Neural cell (in vitro differentiated cells): Measurements from ENCODE around the gene EXOC6B. TPM values are rescaled to one million over a fixed set of nuclear protein-coding genes. Genes with fewer than 3 reads are reported as not detected.

Source experiments
- H2AFZ ChIP-seq: fragments of 200-600, 300-800 bp; sonication (generic), shearing (Covaris generic); 2 replicates; pipeline ENCODE4 v1.6.0; 2014; ENCODE audit warnings: low read depth, mild to moderate bottlenecking, antibody characterized with exemption, low read length, moderate library complexity
- H3F3A ChIP-seq: fragments of 200-600 bp; shearing (Covaris generic); 2 replicates; pipeline ENCODE4 v1.6.1; 2016; ENCODE audit warnings: mild to moderate bottlenecking, moderate library complexity, mixed read lengths, antibody characterized with exemption, low read length; ENCODE audit not compliant: insufficient read depth, poor library complexity, severe bottlenecking
- H3K27ac ChIP-seq: fragments of 200-600, 300-800 bp; sonication (generic), shearing (Covaris generic); 2 replicates; pipeline ENCODE4 v1.5.1; 2014; ENCODE audit warnings: mild to moderate bottlenecking, low read length, moderate library complexity
- H3K27me3 ChIP-seq: fragments of 300-800, 200-600 bp; sonication (generic), shearing (Covaris generic); 2 replicates; pipeline ENCODE4 v1.6.0; 2014; ENCODE audit warnings: mild to moderate bottlenecking, low read depth, low read length, moderate library complexity; ENCODE audit not compliant: insufficient read depth
- H3K36me3 ChIP-seq: fragments of 300-800, 200-600 bp; sonication (generic), shearing (Covaris generic); 2 replicates; pipeline ENCODE4 v1.5.1; 2014; ENCODE audit warnings: mild to moderate bottlenecking, antibody characterized with exemption, low read length, moderate library complexity; ENCODE audit not compliant: insufficient read depth
- H3K4me2 ChIP-seq: fragments of 300-800, 200-600 bp; sonication (generic), shearing (Covaris generic); 2 replicates; pipeline ENCODE4 v1.6.0; 2014; ENCODE audit warnings: mild to moderate bottlenecking, low read length
- H3K4me3 ChIP-seq: fragments of 300-800, 200-600 bp; sonication (generic), shearing (Covaris generic); 2 replicates; pipeline ENCODE4 v1.5.1; 2014; ENCODE audit warnings: mild to moderate bottlenecking, low read length, moderate library complexity
- H3K79me2 ChIP-seq: fragments of 200-600 bp; shearing (Covaris generic); replicated peaks from 2 replicates; pipeline ENCODE4 v1.6.0; 2014; ENCODE audit warnings: mild to moderate bottlenecking, low read length, moderate library complexity; ENCODE audit not compliant: insufficient read depth
- H3K9ac ChIP-seq: fragments of 300-800, 200-600 bp; sonication (generic), shearing (Covaris generic); 2 replicates; pipeline ENCODE4 v1.6.1; 2016; ENCODE audit warnings: mild to moderate bottlenecking, low read length, mixed read lengths
- H3K9me2 ChIP-seq: fragments of 200-600 bp; shearing (Covaris generic); 2 replicates; pipeline ENCODE4 v1.6.1; 2016; ENCODE audit warnings: mild to moderate bottlenecking, low read length, mixed read lengths; ENCODE audit not compliant: insufficient read depth
- H3K9me3 ChIP-seq: fragments of 200-600, 300-800 bp; sonication (generic), shearing (Covaris generic); 2 replicates; pipeline ENCODE4 v1.6.1; 2016; ENCODE audit warnings: mild to moderate bottlenecking, mixed run types, low read length, moderate library complexity, mixed read lengths
- H4K20me1 ChIP-seq: fragments of 200-600 bp; shearing (Covaris generic); 2 replicates; pipeline ENCODE4 v1.6.1; 2016; ENCODE audit warnings: mild to moderate bottlenecking, mixed run types; ENCODE audit not compliant: insufficient read depth
- EP300 ChIP-seq: fragments of 450-650 bp; conservative IDR thresholded peaks from 2 replicates; pipeline ENCODE4 v1.6.1; 2014; ENCODE audit warnings: antibody characterized with exemption, mild to moderate bottlenecking, moderate library complexity; ENCODE audit not compliant: poor library complexity, severe bottlenecking
- EZH2 ChIP-seq: fragments of 200-600, 300-800 bp; shearing (Covaris generic), sonication (generic); IDR thresholded peaks from 2 replicates; pipeline ENCODE4 v1.6.1; 2014; ENCODE audit warnings: antibody characterized with exemption, low read length, borderline replicate concordance, mild to moderate bottlenecking; ENCODE audit not compliant: insufficient read depth, poor library complexity, severe bottlenecking
- MXI1 ChIP-seq: fragments of 450-650 bp; conservative IDR thresholded peaks from 2 replicates; pipeline ENCODE4 v1.6.1; 2014; ENCODE audit warnings: antibody characterized with exemption, mild to moderate bottlenecking; ENCODE audit not compliant: poor library complexity, severe bottlenecking
- POLR2AphosphoS5 ChIP-seq: IDR thresholded peaks from 2 replicates; pipeline ENCODE4 v1.6.1; 2012
- RAD21 ChIP-seq: fragments of 450-650 bp; conservative IDR thresholded peaks from 2 replicates; pipeline ENCODE4 v1.6.1; 2014; ENCODE audit warnings: antibody characterized with exemption, mild to moderate bottlenecking, moderate library complexity
- SMC3 ChIP-seq: fragments of 450-650 bp; conservative IDR thresholded peaks from 2 replicates; pipeline ENCODE4 v1.6.1; 2014; ENCODE audit warnings: antibody characterized with exemption, mild to moderate bottlenecking, moderate library complexity; ENCODE audit not compliant: poor library complexity
- TAF1 ChIP-seq: IDR thresholded peaks from 2 replicates; pipeline ENCODE4 v1.6.1; 2012; ENCODE audit warnings: low read depth
- polyA plus RNA-seq: library from polyadenylated mRNA; depleted of rRNA; stranded (reverse); fragments of >200 nt; gene quantifications from 2 replicates; pipeline ENCODE4 v1.2.3, GENCODE V29; 2014
- TF ChIP-seq, protein P1 (sequence below): fragments of 450-650 bp; IDR thresholded peaks from 2 replicates; pipeline ENCODE4 v1.5.1; 2014; ENCODE audit warnings: antibody characterized with exemption, mild to moderate bottlenecking, moderate library complexity; ENCODE audit not compliant: poor library complexity, severe bottlenecking
- TF ChIP-seq, protein P2 (sequence below): IDR thresholded peaks from 2 replicates; pipeline ENCODE4 v1.6.1; 2012; ENCODE audit warnings: borderline replicate concordance

EXOC6B gene
- polyA plus RNA-seq, 1 donor from 2014 or later = 23.4 TPM

DNA sequence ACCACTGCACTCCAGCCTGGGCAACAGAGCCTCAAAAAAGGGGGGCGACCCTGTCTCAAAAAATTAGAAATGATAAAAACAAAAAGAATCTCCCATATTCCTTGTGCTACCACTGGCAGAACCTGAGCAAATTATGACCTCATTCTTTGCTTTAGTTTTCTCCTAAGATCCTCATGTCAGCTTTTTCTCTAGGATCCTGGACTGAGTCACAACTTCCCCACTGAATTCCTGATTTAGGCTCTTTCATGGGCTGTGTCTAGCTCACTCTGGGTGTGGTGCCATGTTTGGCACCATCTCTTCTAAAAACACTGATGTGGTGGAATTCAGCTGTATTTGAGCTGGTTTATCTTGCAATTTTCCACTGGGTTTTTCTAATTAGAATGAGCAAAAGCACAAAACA is 37.1 kb downstream of the EXOC6B start:
- no peaks in the 10 kb centered on the region for H3F3A ChIP-seq
- no peaks in the 10 kb centered on the region for H3K9me2 ChIP-seq
- H3K27me3 ChIP-seq = no peaks in the 10 kb centered on the region
- H3K9ac ChIP-seq = no peak overlapping the region
- TF ChIP-seq EZH2 = no peak
- no peak for TF ChIP-seq POLR2AphosphoS5
- TF ChIP-seq RAD21 = no peak
- TF ChIP-seq TAF1 = no peak
- no peaks in the 10 kb centered on the region for H3K36me3 ChIP-seq
- H3K4me3 ChIP-seq = no peak overlapping the region
- H3K79me2 ChIP-seq = peaks cover 6% of the 10 kb centered on the region
- H3K9me3 ChIP-seq = no peaks in the 10 kb centered on the region
- no peaks in the 10 kb centered on the region for H4K20me1 ChIP-seq
- H3K27ac ChIP-seq = no peak overlapping the region
- no peak overlapping the region for H3K4me2 ChIP-seq
- no peak overlapping the region for H2AFZ ChIP-seq

DNA sequence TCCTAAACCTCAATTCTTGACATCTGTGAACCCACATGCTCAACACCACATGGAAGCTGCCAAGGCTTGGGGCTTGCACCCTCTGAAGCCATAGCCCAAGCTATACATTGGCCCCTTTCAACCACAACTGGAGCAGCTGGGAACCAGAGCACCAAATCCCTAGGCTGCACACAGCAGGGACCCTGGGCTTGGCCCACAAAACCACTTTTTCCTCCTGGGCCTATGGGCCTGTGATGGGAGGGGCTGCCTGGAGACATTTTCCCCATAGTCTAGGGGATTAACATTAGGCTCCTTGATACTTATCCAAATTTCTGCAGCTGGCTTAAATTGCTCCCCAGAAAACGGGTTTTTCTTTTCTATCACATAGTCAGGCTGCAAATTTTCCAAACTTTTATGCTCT is 40.3 kb downstream of the EXOC6B start:
- H3K9me3 ChIP-seq = no peaks in the 10 kb centered on the region
- peaks cover 4% of the 10 kb centered on the region for H3K79me2 ChIP-seq
- H3F3A ChIP-seq = no peaks in the 10 kb centered on the region
- no peaks in the 10 kb centered on the region for H3K27me3 ChIP-seq
- H3K9me2 ChIP-seq = no peaks in the 10 kb centered on the region
- H3K4me3 ChIP-seq = no peak overlapping the region
- H3K4me2 ChIP-seq = no peak overlapping the region
- no peaks in the 10 kb centered on the region for H3K36me3 ChIP-seq
- TF ChIP-seq, protein P1, sequence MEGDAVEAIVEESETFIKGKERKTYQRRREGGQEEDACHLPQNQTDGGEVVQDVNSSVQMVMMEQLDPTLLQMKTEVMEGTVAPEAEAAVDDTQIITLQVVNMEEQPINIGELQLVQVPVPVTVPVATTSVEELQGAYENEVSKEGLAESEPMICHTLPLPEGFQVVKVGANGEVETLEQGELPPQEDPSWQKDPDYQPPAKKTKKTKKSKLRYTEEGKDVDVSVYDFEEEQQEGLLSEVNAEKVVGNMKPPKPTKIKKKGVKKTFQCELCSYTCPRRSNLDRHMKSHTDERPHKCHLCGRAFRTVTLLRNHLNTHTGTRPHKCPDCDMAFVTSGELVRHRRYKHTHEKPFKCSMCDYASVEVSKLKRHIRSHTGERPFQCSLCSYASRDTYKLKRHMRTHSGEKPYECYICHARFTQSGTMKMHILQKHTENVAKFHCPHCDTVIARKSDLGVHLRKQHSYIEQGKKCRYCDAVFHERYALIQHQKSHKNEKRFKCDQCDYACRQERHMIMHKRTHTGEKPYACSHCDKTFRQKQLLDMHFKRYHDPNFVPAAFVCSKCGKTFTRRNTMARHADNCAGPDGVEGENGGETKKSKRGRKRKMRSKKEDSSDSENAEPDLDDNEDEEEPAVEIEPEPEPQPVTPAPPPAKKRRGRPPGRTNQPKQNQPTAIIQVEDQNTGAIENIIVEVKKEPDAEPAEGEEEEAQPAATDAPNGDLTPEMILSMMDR = no peak
- TF ChIP-seq EZH2 = no peak
- TF ChIP-seq TAF1 = no peak
- TF ChIP-seq SMC3 = no peak
- TF ChIP-seq, protein P2, sequence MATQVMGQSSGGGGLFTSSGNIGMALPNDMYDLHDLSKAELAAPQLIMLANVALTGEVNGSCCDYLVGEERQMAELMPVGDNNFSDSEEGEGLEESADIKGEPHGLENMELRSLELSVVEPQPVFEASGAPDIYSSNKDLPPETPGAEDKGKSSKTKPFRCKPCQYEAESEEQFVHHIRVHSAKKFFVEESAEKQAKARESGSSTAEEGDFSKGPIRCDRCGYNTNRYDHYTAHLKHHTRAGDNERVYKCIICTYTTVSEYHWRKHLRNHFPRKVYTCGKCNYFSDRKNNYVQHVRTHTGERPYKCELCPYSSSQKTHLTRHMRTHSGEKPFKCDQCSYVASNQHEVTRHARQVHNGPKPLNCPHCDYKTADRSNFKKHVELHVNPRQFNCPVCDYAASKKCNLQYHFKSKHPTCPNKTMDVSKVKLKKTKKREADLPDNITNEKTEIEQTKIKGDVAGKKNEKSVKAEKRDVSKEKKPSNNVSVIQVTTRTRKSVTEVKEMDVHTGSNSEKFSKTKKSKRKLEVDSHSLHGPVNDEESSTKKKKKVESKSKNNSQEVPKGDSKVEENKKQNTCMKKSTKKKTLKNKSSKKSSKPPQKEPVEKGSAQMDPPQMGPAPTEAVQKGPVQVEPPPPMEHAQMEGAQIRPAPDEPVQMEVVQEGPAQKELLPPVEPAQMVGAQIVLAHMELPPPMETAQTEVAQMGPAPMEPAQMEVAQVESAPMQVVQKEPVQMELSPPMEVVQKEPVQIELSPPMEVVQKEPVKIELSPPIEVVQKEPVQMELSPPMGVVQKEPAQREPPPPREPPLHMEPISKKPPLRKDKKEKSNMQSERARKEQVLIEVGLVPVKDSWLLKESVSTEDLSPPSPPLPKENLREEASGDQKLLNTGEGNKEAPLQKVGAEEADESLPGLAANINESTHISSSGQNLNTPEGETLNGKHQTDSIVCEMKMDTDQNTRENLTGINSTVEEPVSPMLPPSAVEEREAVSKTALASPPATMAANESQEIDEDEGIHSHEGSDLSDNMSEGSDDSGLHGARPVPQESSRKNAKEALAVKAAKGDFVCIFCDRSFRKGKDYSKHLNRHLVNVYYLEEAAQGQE = no peak
- TF ChIP-seq EP300 = no peak
- TF ChIP-seq POLR2AphosphoS5 = no peak
- no peak for TF ChIP-seq MXI1
- TF ChIP-seq RAD21 = no peak
- H2AFZ ChIP-seq = no peak overlapping the region
- H3K27ac ChIP-seq = no peak overlapping the region
- H4K20me1 ChIP-seq = no peaks in the 10 kb centered on the region
- H3K9ac ChIP-seq = no peak overlapping the region

DNA sequence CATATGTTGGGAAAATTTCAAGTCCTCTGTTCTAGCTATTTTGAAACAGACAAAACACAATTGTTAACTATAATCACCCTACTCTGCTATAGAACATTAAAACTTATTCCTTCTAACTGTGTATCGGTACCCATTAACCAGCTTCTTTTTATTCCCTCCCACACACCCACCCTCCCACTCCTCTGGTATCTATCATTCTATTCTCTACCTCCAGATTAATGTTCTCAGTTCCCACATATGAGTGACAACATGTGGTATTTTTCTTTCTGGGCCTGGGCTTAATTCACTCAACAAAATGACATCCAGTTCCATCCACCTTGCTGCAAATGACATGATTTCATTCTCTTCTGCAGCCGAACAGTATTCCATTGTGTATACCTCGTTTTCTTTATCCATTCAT is 43.3 kb downstream of the EXOC6B start:
- Histone ChIP-seq H3K27ac (peak overlapping the region; percentile 55), H3K9me2 (no peaks in the 10 kb centered on the region)

More for the DNA sequence above, 43.3 kb downstream of the EXOC6B start:
- Histone ChIP-seq H3K9ac (no peak overlapping the region), H3K4me3 (peak overlapping the region; percentile 29), H3F3A (no peaks in the 10 kb centered on the region), H3K27me3 (no peaks in the 10 kb centered on the region), H3K9me3 (no peaks in the 10 kb centered on the region), H3K79me2 (no peaks in the 10 kb centered on the region), H4K20me1 (no peaks in the 10 kb centered on the region), H2AFZ (no peak overlapping the region), H3K4me2 (peak overlapping the region; percentile 8), H3K36me3 (peaks cover 9% of the 10 kb centered on the region)
- TF ChIP-seq EZH2 = no peak
- TF ChIP-seq RAD21 = no peak
- TF ChIP-seq EP300 = peak; percentile 46
- TF ChIP-seq, protein P1 = no peak
- TF ChIP-seq TAF1 = no peak
- peak; percentile 39 for TF ChIP-seq MXI1
- no peak for TF ChIP-seq SMC3
- TF ChIP-seq POLR2AphosphoS5 = peak; percentile 46
- TF ChIP-seq, protein P2 = peak; percentile 41
